BLaER1 (cell line): ENCODE data around the gene ZFP1.

Experiments
- H3K27ac ChIP-seq: shearing (Covaris generic); formaldehyde crosslinking; 2 replicates; pipeline ENCODE4 v1.8.1; 2022
- H3K27me3 ChIP-seq: shearing (Covaris generic); formaldehyde crosslinking; 2 replicates; pipeline ENCODE4 v1.8.1; 2022
- H3K36me3 ChIP-seq: shearing (Covaris generic); formaldehyde crosslinking; 2 replicates; pipeline ENCODE4 v1.8.1; 2022
- H3K4me1 ChIP-seq: shearing (Covaris generic); formaldehyde crosslinking; 2 replicates; pipeline ENCODE4 v1.8.1; 2022
- H3K4me2 ChIP-seq: shearing (Covaris generic); formaldehyde crosslinking; 2 replicates; pipeline ENCODE4 v1.8.1; 2022
- H3K4me3 ChIP-seq: shearing (Covaris generic); formaldehyde crosslinking; 2 replicates; pipeline ENCODE4 v1.8.1; 2022
- H3K9ac ChIP-seq: shearing (Covaris generic); formaldehyde crosslinking; 2 replicates; pipeline ENCODE4 v1.8.1; 2022
- H3K9me3 ChIP-seq: shearing (Covaris generic); formaldehyde crosslinking; 2 replicates; pipeline ENCODE4 v1.8.1; 2022
- H4K20me1 ChIP-seq: shearing (Covaris generic); formaldehyde crosslinking; 2 replicates; pipeline ENCODE4 v1.8.1; 2022
- Cebpa-rat ChIP-seq: shearing (Covaris generic); IDR thresholded peaks from 2 replicates; pipeline ENCODE4 v1.8.1; 2022

The ZFP1 gene

DNA sequence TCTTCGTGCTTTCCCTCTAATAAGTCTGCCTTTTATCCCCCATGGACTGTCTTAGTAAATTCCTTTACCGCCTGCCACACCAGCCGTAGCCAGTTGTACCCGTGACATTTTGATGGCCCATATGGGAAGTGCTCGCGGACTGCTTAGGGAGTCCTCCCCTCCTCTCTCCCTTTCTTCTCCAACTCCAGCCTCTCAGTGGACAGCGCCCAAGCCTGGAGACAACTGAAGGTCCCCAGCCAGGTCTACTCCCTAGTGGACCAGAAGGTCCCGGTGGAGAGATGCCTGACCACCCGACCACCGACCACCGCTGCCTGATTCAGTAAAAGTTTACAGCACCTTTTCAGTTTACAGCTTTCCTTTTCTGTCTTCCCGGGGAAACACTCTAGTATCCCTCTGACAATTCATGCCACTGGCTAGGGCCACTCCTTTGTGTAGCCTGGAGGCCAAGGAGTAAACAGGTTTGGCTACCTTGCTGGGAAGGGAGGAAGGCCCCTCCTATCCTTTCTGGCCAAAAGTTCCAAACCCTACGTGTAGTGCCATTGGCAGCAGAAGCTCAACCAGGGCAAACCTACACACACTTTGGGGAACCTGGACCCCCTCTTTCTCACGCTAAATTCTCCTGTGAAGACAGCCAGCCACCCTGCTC is 40.6 kb downstream of the ZFP1 start:
- TF ChIP-seq Cebpa-rat = no peak
- Histone ChIP-seq H3K36me3 (no peaks in the 10 kb centered on the region), H3K9me3 (no peaks in the 10 kb centered on the region), H3K4me1 (0 out of 2 replicates have a peak, but pooled peaks cover 4% of the 10 kb centered on the region), H3K27ac (no peak overlapping the region), H3K27me3 (no peaks in the 10 kb centered on the region), H3K4me2 (no peak overlapping the region), H3K4me3 (no peak overlapping the region), H4K20me1 (no peaks in the 10 kb centered on the region), H3K9ac (no peak overlapping the region)

DNA sequence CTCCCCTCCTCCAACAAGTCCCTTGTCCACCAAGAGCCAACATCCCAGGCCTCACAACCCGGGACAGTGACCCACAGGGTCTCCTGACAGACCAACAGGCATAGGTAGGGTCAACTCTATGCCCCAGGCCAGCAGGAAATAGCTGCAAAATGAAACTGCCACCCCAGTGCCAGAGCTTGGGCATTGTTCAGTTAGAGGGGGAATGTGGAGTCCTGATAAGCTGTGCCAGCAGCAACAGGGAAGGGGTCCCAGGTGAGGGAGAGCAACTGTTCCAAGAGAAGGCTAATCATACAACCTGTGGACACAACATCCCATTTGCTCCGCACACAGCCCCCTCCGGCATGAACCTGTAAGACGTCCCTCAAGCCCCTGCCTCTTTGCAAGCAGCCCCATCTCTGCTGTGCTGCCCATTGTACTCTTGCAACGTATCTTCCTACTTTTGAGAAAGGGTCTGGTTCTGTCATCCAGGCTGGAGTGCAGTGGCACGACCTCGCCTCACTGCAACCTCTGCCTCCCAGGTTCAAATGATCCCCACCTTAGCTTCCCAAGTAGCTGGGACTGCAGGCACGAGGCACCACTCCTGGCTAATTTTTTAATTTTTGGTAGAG is 41.4 kb downstream of the ZFP1 start:
- no peak for TF ChIP-seq Cebpa-rat
- Histone ChIP-seq H3K36me3 (no peaks in the 10 kb centered on the region), H3K4me3 (no peak overlapping the region), H3K9ac (no peak overlapping the region), H3K4me1 (0 out of 2 replicates have a peak, but pooled peaks cover 4% of the 10 kb centered on the region), H4K20me1 (no peaks in the 10 kb centered on the region), H3K27me3 (no peaks in the 10 kb centered on the region), H3K9me3 (no peaks in the 10 kb centered on the region), H3K27ac (no peak overlapping the region), H3K4me2 (no peak overlapping the region)

DNA sequence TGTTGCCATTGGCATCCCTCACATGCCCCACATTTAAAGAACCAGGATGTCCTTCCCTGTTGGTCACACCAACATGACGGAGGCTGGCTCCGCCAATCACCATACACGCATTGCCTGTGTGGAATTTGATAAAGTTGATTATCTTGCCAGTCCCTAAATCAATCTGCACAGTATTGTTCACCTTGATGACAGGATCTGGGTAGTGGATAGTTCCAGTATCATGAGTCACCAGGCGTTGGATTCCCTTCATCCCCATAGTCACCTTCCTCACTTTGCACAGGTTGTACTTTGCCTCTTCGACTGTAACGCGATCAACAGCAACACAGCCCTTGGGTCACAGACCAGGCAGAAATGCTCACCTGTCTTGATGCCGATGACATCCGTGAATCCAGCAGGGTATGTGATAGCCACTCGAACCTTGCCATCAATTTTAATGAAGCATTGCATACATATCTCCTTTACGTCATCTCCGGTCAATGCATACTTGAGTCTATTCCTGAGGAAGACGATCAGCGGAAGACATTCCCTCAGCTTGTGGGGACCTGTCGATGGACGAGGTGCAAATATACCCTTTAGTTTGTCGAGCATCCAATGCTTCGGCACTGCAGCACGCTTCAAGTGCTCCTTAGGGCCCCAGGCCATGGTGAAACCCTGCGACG is 44.4 kb downstream of the ZFP1 start:
- Histone ChIP-seq H3K9ac (no peak overlapping the region), H3K27ac (no peak overlapping the region), H3K36me3 (no peaks in the 10 kb centered on the region), H3K4me1 (peaks cover 24% of the 10 kb centered on the region), H3K4me2 (no peak overlapping the region), H3K27me3 (no peaks in the 10 kb centered on the region), H4K20me1 (no peaks in the 10 kb centered on the region), H3K9me3 (no peaks in the 10 kb centered on the region), H3K4me3 (no peak overlapping the region)
- no peak for TF ChIP-seq Cebpa-rat

DNA sequence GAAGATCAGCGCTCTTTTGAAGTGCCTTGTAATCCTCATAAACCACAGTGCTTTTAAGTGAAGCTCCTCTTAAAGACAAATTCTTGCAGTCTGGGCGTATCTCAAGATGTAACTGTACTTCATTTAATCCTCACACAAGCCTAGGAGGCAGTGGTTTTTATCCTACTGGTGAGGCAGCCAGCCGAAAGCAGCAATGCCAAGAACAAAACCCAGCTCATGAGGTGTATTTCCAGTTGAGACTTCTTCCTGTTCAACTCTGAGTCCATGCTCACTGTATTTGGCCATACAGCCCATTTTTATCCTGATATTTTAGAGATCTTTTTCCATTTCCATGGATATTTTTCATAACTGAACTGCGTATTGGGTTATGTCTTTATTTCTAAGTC is 44.9 kb downstream of the ZFP1 start:
- Histone ChIP-seq H3K27me3 (0 out of 2 replicates have a peak, but pooled peaks cover 3% of the 10 kb centered on the region), H3K36me3 (no peaks in the 10 kb centered on the region), H3K4me1 (peaks cover 29% of the 10 kb centered on the region), H3K9ac (no peak overlapping the region), H3K4me2 (no peak overlapping the region), H3K27ac (no peak overlapping the region), H3K4me3 (no peak overlapping the region), H3K9me3 (no peaks in the 10 kb centered on the region), H4K20me1 (0 out of 2 replicates have a peak, but pooled peaks cover 3% of the 10 kb centered on the region)
- TF ChIP-seq Cebpa-rat = no peak

DNA sequence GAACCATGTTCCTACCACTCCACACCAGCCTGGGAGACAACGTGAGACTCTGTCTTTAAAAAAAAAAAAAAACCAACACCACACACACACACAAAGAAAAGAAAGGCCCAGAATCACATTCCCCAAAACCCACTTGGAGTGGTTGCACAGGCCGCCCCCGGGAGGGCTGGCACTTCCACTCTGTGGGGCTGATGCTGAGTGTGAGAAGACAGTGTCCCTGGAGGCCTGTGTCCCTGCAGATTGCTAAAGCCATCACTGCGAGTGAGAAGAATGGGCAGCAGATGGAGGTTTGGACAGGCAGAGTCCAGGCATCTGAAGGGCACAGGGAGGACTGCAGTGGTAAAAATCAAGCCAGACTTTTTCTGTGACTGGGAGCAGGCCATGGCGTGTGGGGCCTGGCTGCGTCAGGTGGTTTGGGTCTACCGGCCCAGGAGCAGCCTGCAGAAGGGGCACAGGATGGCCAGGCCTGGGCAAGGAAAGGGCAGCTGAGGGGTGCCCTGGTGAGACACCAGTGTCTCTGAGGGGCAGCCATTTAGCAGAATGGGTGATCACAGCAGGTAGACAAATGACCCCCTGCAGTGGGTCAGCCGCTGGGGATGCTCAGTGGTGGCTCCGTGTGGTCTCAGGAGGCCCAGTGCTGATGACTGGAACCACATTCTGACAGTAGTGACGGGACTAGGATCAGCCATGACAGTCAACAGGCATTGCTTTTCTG is 45.6 kb downstream of the ZFP1 start:
- no peaks in the 10 kb centered on the region for H3K9me3 ChIP-seq
- no peak overlapping the region for H3K9ac ChIP-seq
- no peak overlapping the region for H3K4me2 ChIP-seq
- 0 out of 2 replicates have a peak, but pooled peaks cover 5% of the 10 kb centered on the region for H4K20me1 ChIP-seq
- peaks cover 32% of the 10 kb centered on the region for H3K4me1 ChIP-seq
- no peaks in the 10 kb centered on the region for H3K36me3 ChIP-seq
- 0 out of 2 replicates have a peak, but pooled peaks cover 3% of the 10 kb centered on the region for H3K27me3 ChIP-seq
- no peak for TF ChIP-seq Cebpa-rat
- H3K27ac ChIP-seq = no peak overlapping the region
- no peak overlapping the region for H3K4me3 ChIP-seq

DNA sequence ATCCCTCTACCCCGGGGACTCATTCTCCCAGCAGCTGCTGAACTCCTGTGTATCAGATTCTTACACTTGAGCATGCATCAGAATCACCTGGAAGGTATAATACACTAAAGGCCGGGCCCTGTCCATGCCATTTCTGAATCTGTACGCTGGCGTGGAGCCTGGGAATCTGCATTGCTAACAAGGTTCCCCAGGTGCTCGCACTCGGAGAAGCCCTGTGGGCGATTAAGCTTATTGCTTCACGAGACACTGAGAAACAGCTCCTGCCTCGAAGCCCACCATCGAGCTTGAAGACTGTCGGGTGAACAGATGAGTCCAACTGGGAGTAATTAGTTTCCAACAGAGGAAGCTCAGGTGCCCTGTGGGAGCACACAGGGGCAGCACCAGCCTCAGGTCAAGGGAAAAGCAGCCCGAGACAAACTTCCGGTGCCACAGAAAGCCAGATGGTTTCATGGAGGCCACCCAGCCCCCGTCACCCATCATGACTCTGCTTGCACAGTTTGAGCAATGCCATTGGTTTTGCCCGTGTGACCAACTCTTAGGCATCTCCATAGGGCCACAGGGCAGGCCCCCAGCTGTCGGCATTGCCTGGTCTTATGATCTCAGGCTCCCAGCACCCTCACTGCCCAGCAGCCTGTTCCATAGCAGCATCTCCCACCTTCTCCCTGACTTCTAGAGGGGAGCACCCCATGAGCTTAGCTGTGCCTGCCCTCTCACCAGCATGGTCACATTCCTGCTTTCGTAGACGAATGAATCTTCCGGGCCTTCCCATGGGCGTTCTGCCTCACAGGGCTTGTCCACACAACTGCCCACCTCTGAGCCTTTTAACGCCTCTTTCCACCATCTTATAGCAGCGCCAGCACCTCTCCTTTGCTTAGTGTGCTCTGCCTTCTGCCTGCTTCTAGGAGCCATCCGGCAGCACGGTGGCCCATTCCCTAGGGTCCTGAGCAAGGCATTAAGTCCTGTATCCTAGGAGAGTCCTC is 47.8 kb downstream of the ZFP1 start:
- H3K27ac ChIP-seq = no peak overlapping the region
- no peak for TF ChIP-seq Cebpa-rat
- no peak overlapping the region for H3K4me3 ChIP-seq
- 0 out of 2 replicates have a peak, but pooled peaks cover 5% of the 10 kb centered on the region for H4K20me1 ChIP-seq
- H3K9ac ChIP-seq = no peak overlapping the region
- peak overlapping the region; percentile 25 for H3K4me2 ChIP-seq
- H3K4me1 ChIP-seq = peaks cover 37% of the 10 kb centered on the region
- H3K9me3 ChIP-seq = no peaks in the 10 kb centered on the region
- H3K36me3 ChIP-seq = no peaks in the 10 kb centered on the region
- H3K27me3 ChIP-seq = 0 out of 2 replicates have a peak, but pooled peaks cover 3% of the 10 kb centered on the region

DNA sequence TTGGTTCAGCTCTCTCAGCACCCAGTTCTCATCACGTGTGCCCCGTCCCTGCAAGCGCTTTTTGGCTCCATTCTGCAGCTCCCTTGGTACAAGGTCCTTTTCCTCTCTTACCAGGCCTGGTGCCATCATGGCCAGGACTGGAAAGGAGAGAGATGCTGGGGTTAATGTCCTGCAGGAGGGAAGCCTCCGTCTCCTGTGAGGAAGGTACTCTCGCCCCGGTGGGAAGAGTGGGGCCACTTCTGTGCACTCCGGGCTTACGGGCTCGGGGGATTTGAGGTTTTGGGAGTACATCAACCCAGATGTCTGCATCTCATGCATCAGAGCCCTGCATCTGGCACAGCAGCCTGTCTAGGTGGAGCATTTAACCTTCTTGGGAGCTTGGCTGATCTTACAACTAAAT is 48.5 kb downstream of the ZFP1 start:
- H3K9me3 ChIP-seq = no peaks in the 10 kb centered on the region

DNA sequence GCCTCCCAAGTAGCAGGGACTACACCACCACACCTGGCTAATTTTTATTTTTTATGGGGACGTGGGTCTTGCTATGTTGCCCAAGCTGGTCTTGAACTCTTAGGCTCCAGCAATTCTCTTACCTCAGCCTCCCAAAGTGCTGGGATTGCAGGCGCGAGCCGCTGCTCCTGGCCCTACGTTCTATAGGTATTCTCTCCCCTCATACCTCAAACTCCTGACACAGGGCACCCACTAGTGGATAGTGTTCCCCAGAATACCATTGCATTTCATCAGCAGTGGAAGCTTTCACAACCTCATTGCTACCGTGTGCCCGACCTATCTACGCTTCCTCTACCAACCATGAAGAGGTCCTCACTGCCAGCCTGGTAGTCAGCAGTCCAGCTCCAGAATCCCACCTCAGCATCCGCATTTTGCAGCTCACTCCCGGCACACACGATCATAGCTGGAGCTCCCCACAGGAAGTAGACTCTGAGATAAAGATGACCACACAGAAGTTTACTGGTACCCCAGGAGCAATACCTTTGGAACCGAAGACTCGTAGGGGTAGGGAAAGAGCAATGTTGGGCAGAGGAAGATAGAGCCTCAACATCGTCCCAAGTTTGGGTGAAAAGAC is 49.3 kb downstream of the ZFP1 start:
- Histone ChIP-seq H3K4me3 (no peak overlapping the region), H3K9me3 (no peaks in the 10 kb centered on the region), H3K36me3 (no peaks in the 10 kb centered on the region), H3K27ac (no peak overlapping the region), H3K4me2 (peak overlapping the region; percentile 25), H3K4me1 (peaks cover 38% of the 10 kb centered on the region), H3K27me3 (0 out of 2 replicates have a peak, but pooled peaks cover 3% of the 10 kb centered on the region), H3K9ac (no peak overlapping the region), H4K20me1 (0 out of 2 replicates have a peak, but pooled peaks cover 5% of the 10 kb centered on the region)
- TF ChIP-seq Cebpa-rat = no peak

More for the DNA sequence above, 48.5 kb downstream of the ZFP1 start:
- Histone ChIP-seq H3K4me1 (peaks cover 42% of the 10 kb centered on the region), H3K4me2 (peak overlapping the region; percentile 25), H4K20me1 (0 out of 2 replicates have a peak, but pooled peaks cover 5% of the 10 kb centered on the region), H3K27me3 (0 out of 2 replicates have a peak, but pooled peaks cover 3% of the 10 kb centered on the region), H3K27ac (no peak overlapping the region), H3K36me3 (no peaks in the 10 kb centered on the region), H3K9ac (no peak overlapping the region), H3K4me3 (no peak overlapping the region)
- TF ChIP-seq Cebpa-rat = no peak
